CD4-positive, alpha-beta T cell treated with Interleukin-17A for 4 hours (primary cell): ENCODE data around the gene TMA7B.

Experiments used
- DNase-seq: peaks from one replicate; pipeline ENCODE4 v3.0.0-alpha.2; 2020; ENCODE audit warnings: mixed read lengths

Gene TMA7B

DNA sequence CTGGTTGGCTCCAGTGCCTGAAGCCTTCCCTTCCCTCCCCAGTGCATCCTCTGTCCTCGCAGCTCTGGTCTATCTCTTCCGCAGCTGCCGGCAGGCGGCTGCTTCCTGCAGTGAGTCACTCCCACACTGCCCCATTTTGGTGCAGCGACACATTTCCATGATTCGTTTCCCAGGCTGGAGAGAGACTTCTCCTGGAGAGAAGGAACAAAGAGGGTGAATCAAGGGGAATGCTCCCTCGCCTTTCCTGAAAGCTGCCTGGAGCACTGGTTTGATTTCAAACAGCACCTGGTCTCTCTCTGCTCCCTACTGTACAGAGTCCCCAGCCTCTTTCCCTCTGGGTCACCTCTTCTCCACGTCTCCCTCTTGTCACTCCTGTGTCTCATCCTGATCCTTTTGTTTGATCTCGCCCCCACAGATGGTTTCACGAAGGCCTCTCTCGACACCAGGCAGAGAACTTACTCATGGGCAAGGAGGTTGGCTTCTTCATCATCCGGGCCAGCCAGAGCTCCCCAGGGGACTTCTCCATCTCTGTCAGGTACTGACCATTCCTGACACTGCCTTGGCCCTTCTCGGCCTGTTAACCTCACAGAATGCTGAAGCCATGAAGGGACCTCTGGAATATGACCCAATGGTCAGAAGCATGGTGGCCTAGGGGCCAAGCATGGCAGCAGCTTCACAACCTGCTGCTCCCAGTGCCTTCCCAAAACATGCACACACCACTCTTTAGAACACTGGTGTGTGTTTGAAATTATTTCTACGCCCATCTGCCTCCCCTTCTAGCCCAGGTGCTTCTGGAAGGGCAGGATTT is at the start of gene TMA7B:
TSS of gene TMA7B (plus strand) at position 758 of the 808 bp plus-strand sequence. CDS start 3,978 bp downstream, outside the sequence.
- DNase-seq: peak; percentile 74

GRCh38 chr22:39910876-39911613 is 49.2 kb upstream of the TMA7B start:
- DNase-seq: peak; percentile 33

GRCh38 chr22:39913321-39913720 is 46.9 kb upstream of the TMA7B start:
- peak; percentile 42 for DNase-seq

- no peak for DNase-seq
Observed at GRCh38 chr22:39913886-39914285, 46.3 kb upstream of the TMA7B start.

DNA sequence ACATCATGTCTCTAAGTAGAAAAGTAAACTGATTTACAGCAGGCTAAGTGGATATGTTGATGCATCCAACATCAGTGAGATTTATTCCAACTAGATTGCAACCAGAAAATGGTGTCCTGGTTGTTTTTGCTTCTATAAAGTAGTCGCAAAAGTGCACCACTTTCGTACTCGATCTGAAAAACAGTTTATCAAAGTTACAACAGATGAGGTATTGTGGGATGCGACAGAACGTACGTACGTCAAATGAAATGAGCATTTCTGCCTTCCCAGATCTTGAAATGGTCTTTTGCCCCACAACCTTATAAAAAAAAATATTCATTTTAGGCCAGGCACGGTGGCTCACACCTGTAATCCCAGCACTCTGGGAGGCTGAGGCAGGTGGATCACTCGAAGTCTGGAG is 45.6 kb upstream of the TMA7B start:
- no peak for DNase-seq

GRCh38 chr22:39915295-39915726 is 44.9 kb upstream of the TMA7B start:
- no peak for DNase-seq

DNA sequence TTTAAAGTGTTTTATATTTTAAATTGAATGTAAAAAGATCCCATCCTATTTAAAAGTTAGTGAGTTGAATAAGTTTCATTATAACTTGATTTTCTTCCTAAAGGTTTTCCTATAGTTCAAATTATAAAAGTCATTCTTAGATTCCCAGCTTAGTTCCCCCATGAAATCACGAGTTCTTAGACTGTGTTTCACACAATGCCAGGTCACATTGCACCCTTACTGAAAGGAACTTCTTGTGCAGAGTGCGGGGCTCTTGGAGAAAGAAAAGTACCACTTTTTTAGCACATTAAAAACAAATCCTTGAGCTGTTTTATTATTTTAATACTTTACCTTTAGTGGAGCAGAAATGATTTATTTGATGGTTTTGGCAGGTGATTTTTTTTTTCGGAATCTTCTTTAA is 43.7 kb upstream of the TMA7B start:
- DNase-seq: no peak

DNA sequence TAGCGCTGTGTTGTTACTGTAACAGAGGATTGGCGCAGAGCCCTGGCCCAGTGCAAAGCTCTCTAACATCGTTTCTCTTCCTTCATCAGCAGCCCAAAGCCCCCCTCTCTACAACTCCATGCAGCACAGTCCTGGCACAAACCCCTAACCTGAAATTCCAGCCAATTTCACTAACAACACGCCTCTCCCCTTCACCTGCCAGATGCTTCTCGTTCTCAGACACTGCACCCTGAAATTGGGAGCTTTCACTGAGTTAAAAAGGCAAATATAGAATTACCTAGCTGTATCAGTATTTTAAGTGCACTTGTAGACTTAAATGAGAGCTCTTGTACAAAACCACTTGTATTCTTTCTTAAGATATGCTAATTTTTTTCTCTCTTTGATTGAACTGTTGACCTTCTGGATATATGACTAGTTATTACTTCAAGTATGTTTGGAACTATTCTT is 43.0 kb upstream of the TMA7B start:
- DNase-seq: no peak

DNA sequence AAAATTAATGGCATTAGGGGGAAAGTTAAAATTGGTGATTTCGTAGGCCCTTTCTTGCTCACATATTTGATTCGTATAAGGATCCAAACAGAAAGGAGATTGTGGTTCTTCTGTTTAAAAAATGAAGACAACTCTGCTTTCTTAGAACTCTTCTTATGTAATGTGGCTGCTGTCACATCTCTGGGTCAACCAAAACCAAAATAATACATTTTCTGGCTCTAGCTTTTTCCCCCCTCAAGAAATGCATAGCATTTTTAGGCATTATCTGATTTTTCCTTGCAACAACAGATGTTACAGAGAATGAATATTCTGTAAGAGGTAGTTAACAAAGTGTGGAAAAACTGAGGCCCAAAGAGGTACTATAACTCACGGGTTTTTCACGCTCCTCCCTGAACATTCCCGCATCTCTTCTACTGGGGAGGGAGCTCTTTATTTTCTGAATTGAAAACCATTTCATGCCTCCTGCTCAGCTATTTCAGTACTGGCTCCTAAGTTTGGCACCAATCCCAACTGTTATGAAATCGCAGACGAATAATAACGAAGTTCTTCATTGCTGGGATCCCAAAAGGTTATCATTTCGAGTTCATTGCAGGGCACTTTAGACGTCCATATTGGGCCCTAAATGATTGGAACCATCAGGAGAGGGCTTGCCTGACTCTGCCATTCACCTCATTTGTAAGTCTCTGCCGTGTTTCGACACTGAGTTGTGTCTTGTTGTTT is 42.3 kb upstream of the TMA7B start:
- DNase-seq: no peak

DNA sequence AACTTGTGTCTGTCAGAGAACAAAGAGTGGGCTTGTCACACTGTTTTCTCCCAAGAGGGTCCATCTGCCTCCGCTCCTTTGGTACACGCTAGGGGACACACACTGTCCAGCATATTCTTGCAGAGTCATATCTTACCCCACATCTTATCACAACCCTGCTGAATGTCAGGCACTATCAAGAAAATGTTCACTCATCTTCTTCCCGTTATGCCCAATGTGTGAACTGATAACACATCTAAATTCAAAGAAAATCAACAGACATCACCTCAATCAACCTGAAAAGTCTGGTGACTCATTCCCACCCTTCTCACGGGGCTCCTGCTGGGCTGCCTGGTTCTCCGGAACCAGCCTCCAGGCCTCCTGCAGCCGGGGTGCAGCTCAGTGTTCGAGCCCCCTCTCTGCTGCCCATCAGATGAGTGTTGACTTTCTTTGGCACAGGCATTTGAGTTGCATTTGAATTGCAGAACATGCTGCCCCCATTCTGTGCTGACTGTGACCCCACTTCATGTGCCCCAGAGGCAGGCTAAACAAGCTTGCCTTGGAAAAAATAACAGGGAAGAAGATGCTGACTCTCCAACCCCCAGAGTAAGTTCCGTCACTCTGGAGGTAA is 40.0 kb upstream of the TMA7B start:
- peak; percentile 71 for DNase-seq

DNA sequence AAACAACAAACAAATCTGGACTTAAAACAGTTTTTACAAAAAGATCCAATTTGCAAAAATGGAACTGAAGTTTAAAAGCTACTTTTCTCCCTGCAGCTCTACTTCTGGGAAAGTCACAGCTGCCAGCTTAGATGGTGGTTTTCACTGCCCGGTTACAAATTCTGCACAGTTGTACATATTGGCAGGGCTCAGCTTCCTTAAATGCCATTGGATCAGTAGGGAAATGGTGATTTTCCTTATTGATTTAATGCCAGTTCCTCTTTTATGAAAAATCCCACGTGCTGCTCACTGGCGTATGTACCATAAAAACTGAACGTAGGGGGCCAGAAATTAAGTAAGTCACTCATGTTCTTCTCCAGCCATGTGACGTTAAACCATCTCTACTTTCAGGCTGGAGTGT is 36.5 kb upstream of the TMA7B start:
- no peak for DNase-seq

GRCh38 chr22:39924286-39924685 is 35.9 kb upstream of the TMA7B start:
- no peak for DNase-seq

GRCh38 chr22:39925273-39925672 is 34.9 kb upstream of the TMA7B start:
- DNase-seq: no peak

GRCh38 chr22:39925909-39926679 is 34.1 kb upstream of the TMA7B start:
- DNase-seq: peak; percentile 48

- no peak for DNase-seq
Observed at GRCh38 chr22:39926753-39927152, 33.4 kb upstream of the TMA7B start.

DNA sequence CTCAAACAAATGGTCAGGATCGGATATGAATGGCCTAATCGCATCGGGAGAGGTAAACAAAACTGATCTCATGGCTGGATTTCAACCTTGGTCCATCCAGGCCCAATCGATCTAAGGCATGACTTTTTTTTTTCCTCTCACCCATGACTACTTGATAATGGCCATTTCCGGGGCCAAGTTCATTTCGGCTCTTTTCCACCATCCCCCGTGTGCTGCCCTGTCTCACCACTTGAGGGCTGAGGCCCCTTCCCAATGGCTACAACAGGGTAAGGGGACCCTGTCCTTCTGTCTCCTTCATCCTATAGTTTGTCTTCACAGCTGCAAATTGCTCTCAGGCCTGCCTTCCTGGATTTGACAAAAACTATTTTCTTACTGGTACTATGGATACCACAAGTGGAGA is 32.7 kb upstream of the TMA7B start:
- no peak for DNase-seq

GRCh38 chr22:39928536-39929520 is 31.4 kb upstream of the TMA7B start:
- no peak for DNase-seq

DNA sequence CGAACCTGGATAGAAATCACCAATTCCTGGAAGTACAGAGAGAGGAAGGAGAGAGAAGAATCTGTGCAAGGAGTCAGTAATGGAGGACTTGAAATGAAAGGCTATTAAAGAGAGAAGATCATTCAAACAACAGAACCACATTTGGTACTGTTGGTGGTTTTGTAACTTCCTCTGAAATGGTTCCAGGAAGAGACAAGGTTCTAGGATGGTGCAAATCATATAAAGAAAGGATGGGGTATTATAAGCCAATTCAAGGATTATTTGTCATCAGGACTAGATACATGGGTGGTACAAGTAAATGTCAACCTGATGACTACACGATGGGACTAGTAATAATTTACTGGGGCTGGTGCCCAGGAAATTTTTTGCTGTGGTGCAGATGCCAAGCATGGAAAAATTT is 28.9 kb upstream of the TMA7B start:
- no peak for DNase-seq

DNA sequence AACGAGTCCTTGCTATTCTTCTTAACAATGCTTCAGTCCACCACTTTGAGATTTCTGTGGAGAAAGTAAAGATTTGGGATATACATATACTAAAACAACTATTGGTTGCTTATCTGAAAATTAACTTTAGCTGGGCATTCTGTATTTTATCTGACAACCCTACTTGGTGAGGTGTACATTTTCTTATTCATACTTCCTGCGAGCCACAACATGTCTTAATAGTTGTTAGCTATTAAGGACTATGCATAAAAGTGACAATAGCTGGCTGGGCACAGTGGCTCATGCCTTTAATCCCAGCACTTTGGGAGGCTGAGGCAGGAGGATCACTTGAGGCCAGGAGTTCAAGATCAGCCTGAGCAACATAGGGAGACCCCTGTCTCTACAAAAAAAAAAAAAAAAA is 28.0 kb upstream of the TMA7B start:
- no peak for DNase-seq

DNA sequence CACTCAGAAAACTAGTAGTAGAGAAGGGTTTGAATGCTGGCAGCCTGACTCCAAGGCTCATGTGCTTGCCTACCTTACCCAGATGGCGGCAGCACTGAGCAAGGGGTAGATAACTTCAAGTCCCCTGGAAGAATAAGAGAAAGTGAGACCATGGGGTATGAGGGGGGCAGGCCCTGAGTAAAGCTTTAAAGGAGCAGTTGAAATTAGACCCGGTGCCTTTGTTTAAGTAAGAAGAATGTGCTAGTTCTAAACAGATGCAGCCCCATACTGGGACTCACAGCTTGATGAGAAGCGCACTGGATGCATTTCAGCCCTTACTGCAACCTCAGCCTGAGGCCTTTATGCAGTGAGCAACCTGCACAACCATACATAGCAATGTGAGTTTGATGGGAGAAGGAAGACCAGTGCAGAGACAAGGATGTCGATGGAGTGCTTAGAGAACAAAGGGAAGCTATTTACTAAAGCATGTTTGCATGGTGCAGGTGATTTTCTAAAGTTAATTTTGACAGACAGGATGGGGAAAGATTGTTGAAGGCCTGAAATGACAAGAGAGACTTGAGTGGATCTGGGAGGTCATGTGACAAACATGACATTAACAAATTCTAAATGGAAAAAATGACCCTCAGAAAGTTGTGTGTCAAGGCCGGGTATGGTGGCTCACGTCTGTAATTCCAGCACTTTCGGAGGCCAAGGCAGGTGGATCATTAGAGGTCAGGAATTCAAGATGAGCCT is 27.1 kb upstream of the TMA7B start:
- DNase-seq: peak; percentile 62
